B cell (primary cell): ENCODE measurements around the gene CMIP.

ENCODE experiments used
- EZH2 ChIP-seq: IDR thresholded peaks from 2 replicates; pipeline ENCODE4 v1.6.1; 2012; ENCODE audit warnings: borderline replicate concordance, low read depth, mild to moderate bottlenecking, moderate library complexity, low read length; ENCODE audit not compliant: insufficient read depth, poor library complexity, severe bottlenecking
- TF ChIP-seq, protein P1 (sequence below): fragments of 200-600 bp; IDR thresholded peaks from one replicate; pipeline ENCODE4 v1.8.0; 2022; ENCODE audit warnings: antibody characterized with exemption, mild to moderate bottlenecking

GRCh38 chr16:81637336-81638235, 193.0 kb downstream of the CMIP start:
- TF ChIP-seq, protein P1, sequence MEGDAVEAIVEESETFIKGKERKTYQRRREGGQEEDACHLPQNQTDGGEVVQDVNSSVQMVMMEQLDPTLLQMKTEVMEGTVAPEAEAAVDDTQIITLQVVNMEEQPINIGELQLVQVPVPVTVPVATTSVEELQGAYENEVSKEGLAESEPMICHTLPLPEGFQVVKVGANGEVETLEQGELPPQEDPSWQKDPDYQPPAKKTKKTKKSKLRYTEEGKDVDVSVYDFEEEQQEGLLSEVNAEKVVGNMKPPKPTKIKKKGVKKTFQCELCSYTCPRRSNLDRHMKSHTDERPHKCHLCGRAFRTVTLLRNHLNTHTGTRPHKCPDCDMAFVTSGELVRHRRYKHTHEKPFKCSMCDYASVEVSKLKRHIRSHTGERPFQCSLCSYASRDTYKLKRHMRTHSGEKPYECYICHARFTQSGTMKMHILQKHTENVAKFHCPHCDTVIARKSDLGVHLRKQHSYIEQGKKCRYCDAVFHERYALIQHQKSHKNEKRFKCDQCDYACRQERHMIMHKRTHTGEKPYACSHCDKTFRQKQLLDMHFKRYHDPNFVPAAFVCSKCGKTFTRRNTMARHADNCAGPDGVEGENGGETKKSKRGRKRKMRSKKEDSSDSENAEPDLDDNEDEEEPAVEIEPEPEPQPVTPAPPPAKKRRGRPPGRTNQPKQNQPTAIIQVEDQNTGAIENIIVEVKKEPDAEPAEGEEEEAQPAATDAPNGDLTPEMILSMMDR = no peak
- no peak for TF ChIP-seq EZH2
